HT1080 (cell line): ENCODE results near the gene GPR35. TPM values are rescaled to one million over a fixed set of nuclear protein-coding genes. Genes with fewer than 3 reads are reported as not detected.
"Not testable (repeated sequence)": the region's sequence is repeated elsewhere in the genome, so short reads cannot be mapped to it uniquely, and the experiment has no call there.

ENCODE experiments used
- DNase-seq: peaks from one replicate; pipeline ENCODE4 v3.0.0-alpha.2; 2015; ENCODE audit warnings: low read depth
- total RNA-seq: library from RNA; depleted of rRNA; stranded (reverse); fragments of >200 nt; shearing (Covaris generic); gene quantifications from 2 replicates; pipeline ENCODE4 v1.2.3, GENCODE V29; 2014

Gene GPR35
- total RNA-seq, 1 experiment from 2014 or later = 0.05 TPM

DNA sequence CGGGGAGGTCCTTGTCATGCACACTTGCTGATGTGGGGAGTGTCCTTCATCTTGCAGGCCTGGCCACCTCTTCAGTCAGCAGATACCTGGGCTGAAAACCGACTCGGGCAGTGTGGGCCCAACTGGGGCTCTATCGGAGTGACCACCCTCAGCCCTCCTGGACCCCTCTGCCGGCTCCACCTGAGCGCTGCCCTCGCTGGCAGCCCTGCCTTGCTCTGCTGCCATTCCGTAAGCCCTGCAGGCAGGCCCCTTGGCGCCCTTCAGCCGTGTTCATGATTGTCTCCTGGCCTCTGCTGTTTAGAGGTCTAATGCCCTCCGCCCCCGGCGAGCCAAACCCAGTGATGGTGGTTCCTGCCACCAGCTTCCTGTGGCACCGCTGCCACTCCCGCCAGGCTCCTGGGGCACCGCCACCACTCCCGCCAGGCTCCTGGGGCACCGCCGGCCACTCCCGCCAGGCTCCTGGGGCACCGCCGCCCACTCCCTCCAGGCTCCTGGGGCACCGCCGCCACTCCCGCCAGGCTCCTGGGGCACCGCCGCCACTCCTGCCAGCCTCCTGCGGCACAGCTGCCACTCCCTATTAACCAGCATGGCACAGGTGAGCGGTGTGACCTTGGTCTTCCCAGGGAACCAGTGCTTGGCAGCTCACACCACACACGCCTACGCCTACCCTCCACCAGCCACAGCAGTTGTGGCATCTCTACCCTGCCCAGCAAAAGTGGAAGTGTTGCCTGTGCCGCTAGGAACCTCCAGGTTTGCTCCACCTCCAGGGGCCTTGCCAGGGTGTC lies 22.8 kb upstream of the GPR35 start:
- DNase-seq = no peak

- no peak for DNase-seq
Measured at GRCh38 chr2:240603081-240603835, 22.0 kb upstream of the GPR35 start.

DNA sequence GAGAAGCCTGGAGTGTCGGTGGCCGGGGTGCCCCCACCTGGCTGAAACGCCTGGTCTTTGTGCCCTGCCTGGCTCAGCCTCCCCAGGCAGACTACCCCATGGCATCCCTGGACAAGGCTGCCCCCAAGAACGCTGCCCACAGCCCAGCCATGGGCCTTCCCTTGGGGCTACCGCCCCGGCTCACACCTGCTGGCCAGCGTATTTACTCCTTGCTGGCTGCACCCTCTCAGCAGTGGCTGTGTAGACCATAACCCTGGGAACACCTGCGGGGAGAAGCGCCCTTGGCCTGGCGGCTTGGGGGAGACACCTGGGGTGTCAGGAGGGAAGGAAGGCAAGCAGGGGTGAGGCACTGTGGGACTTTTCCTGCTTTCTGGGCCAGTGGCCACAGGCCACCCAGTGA lies 21.4 kb upstream of the GPR35 start:
- DNase-seq = no peak

GRCh38 chr2:240604291-240604938 lies 20.9 kb upstream of the GPR35 start:
- peak; percentile 32 for DNase-seq

- DNase-seq = no peak
Measured at GRCh38 chr2:240604939-240605716, 20.2 kb upstream of the GPR35 start.

DNA sequence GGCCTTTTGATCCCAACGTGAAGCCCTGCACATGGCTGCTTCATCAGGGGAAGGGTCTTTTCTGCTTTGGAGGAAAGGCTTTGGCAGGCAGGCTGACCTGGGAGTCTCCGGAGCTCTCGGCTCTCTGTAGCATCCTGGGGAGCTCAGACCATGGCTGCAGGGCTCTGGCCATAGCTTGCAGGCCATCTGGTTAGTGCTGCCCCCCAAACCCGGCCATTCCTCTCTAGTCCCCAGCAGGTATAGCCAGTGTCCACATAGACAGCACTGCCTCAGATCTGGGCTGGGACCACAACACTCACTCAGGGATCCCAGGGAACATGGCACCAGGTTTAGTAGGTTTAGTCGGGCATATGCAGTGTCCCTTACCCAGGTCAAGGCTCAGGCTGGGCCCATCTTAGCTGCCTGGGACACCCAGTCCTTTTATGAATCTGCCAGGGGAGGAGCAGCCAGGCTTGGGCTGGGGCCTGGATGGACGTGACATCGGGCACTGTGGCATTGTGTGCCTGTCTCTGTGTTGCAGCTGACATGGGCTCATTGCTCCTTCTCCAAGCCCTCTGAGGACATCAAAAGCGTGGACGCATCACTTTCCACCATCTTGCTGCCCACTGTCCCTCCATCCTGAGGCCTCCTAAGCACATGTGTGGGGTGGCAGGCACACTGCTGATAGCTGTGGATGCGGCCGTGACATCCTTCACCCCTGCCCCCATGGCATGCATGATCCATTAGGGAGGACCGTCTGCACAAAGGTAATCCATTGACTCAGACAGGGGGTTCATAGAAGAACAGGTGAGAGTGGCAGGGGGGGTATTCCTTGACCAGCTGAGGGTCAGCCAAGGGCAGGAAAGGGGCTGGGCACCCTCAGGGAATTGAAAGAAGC lies 19.2 kb upstream of the GPR35 start:
- DNase-seq = no peak

GRCh38 chr2:240611601-240612210 lies 13.6 kb upstream of the GPR35 start:
- DNase-seq = no peak

GRCh38 chr2:240613781-240614180 lies 11.5 kb upstream of the GPR35 start:
- no peak for DNase-seq

GRCh38 chr2:240614391-240614790 lies 10.9 kb upstream of the GPR35 start:
- no peak for DNase-seq

DNA sequence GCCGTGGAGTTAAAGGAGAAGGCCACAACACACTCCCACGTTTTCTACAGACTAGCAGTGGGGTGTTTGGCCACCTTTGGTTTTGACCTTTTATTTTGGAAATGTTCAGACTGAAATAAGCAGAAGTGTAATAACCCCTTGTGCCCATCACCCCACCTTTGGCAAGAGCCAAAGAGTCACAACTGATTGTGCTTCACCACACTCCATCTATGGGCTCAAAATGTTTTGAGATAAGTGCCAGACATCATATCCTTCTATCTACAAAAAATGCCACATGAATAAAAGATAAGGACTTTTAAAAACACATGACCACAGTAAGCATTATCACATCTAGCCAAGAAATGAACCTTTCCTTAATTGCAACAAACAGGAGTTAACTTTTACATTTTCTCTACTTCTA lies 9.9 kb upstream of the GPR35 start:
- DNase-seq = no peak

DNA sequence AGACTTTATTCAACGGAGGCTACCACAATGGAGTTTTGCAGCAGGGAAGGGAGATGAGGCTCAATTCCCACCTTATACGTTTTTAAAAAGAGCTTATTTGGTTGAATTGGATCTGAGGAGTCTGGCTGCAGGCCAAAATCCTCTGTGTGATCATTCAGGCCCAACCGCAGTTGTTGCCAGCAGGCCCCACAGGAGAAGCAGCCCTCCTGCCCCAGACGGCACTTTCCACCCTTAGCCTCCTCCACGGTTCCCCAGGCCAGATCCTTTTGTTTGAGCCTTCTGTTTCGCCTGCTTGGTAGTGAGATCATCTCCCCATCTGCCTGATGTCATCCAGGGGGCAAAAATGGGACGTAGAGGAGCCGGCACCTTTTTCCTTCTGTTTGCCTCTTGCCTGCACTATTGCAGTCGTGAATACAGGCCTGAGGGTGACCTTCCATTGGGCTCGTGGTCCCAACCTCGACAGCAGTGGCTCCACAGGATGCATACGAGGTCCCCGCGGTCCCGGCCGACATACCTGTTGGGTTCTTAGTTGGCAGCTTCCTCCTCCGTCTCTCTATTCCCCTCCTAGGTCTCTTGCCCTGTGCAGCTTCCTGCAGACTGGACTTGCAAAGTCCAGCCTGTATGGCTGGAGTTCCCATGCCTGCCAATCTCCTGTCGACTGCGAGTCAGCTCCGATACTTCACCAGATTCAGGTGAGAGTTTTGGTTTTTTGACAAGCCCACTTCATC lies 9.3 kb upstream of the GPR35 start:
- DNase-seq = no peak

DNA sequence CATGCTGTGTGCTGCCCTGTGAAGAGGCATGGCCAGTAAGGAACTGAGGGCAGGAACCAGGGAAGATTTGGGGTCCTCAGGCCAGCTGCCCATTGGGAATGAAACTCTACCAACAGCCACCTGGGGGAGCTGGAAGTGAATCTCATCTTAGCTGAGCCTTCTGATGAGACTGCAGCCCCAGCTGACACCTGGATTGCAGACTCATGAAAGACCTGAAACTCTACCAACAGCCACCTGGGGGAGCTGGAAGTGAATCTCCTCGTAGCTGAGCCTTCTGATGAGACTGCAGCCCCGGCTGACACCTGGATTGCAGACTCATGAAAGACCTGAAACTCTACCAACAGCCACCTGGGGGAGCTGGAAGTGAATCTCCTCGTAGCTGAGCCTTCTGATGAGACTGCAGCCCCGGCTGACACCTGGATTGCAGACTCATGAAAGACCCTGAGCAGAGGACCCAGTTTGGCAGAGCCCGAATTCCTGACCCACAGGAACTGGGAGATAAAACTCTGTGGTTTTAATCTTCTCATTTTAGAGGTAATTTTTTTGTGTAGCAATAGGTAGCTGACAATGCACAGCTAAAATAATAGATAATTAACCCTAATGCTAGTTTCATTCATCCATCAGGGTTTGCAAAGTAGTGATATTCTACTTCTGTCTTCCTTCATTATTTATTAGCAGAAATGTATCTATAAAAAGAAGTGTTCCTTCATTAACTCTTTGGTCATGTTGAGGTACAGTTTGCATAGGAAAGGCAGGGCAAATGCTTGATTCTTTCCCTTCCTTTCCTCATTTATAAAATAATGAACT lies 8.2 kb upstream of the GPR35 start:
- not testable (repeated sequence) for DNase-seq

DNA sequence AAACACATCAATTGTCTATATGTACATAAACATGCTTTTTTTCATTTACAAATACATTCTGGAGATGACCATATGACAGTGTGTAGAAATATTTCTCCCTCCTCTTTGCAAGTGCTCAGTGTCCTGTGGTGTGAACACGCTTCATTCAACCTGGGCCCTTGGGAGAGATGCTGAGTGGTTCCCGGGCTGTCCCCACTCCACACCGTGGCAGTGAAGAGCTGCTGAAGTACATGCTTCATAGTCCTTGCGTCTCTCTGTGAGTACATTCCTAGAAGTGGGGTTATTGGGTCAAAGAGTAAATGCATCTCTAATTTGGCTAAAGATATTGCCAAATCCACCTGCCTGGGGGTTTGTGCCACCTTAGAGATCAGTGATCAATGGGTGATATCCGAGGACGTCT lies 6.5 kb upstream of the GPR35 start:
- DNase-seq = no peak

- DNase-seq = no peak
Measured at GRCh38 chr2:240619506-240620148, 5.7 kb upstream of the GPR35 start.

GRCh38 chr2:240620149-240620731 lies 5.0 kb upstream of the GPR35 start:
- DNase-seq = no peak

- DNase-seq = no peak
Measured at GRCh38 chr2:240620859-240621258, 4.4 kb upstream of the GPR35 start.

- no peak for DNase-seq
Measured at GRCh38 chr2:240622060-240622411, 3.2 kb upstream of the GPR35 start.
